ENCODE data around the gene DAB2IP.
A peak's percentile ranks its signal among the peaks of the same experiment; 100 is the strongest.

The DAB2IP gene

DNA sequence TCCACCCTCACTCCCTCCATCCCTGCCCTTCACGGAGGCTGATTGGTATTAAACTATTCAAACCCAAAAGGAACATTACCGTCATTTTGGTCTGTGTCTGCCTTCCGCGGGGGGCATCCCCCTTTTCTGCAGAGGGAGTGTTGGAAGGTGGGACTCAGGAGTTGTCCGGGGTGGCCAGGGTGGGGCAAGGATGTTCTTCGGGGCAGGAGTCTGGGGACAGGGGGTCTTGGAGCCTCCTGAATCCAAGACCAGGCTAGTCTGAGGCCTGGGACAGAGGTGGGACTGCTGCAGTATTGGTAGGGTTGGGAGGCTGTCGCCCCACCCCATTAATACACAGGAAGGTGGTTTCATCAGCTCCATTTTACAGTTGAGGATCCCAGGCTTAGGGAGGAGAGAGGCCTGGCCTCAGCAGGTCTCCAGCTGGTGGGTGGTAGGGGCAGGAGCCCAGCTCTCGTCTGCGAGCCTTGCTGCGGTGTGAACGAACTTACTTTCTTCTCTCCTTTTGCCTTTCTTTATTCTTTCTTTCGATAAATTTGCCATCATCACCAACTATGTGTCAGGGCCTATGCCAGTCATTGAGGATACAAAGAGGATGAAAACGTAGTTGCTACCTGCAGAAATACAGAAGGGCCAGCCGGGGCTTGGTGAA, 33.8 kb downstream of the DAB2IP start:
- DNase-seq (ENCODE audit: low spot score), result no peak

DNA sequence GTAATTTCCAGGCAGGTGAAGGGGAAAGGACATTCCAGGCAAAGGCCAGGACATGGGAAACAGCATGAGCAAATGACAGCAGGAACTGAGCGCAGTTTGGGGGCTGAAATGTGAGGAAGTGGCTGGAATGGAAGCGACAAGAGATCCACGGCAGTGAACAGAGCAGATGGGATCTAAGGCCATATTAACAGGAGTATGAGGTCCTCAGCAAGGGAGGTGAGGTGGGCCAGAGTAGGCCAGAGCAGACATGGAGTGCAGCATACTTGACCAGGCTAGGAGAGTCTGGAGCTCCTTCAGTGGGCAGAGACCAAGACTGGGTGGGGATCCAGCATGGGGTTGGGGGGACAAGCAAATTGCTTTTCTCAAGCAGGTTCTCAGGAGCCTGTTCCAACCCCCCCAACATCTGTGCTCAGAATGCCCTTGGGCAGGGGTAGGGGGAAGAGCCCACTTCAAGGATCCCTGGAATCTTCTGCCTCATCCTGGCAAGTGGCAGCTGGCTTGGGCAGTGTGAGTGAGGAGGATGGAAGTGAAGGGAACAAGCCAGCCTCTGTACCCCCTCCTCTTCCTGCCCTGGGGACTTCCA, 34.5 kb downstream of the DAB2IP start:
- DNase-seq (ENCODE audit: low spot score), result no peak

DNA sequence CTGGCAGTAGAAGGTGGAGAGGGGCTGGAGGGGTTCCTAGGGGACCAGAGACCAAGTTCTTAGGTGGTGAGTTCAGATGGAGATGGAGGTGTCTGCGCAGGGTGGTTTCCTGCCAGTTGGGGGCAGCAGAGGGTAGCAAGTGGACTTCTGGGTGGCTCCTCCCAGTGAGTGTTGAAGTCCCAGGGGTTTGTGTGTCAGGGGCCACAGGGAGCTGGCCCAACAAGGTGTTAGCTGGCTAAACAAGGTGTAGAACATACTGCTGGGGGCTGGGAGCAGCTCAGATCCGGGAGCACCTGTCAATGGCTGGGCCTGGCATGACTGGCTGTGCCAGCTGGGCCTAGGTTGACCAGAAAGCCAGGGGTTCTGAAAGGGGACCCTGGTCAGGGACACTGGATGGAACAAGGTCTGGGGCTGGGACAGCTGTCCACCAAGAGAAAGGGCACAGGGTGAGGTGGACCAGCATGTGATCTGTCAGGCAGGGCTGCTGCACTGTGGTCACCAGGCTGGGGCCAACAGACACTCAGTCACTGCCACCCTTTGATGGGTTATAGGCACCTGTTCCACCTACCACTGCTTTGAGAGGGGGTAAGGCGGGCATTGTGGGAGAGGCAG, 35.6 kb downstream of the DAB2IP start:
- DNase-seq (ENCODE audit: low spot score), result peak; percentile 90

DNA sequence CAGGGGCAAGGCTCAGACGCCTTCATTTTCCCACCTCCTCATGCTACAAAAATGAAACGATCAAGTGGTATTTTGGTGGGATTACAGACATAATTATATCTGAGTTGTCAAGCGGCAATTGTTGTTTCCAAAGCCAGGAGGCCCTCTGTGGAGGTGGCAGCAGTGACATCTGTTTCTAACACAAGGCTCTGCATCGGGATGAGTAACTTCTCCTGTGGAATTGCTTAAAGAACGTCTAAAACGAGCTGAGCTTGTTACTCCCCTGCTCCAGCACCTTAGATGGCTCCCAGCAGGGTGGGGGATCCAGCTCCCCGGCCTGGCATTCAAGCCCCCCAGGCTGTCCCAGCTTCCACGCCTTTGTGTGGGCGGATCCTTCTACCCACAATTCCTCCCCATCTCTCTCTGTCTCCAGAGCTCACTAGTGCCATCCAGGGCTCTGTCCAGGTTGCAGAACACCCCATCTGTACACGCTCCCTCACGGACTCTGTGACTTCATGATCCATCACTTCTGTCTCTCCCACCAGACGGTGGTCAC, 36.8 kb downstream of the DAB2IP start:
- DNase-seq (ENCODE audit: low spot score), result no peak

DNA sequence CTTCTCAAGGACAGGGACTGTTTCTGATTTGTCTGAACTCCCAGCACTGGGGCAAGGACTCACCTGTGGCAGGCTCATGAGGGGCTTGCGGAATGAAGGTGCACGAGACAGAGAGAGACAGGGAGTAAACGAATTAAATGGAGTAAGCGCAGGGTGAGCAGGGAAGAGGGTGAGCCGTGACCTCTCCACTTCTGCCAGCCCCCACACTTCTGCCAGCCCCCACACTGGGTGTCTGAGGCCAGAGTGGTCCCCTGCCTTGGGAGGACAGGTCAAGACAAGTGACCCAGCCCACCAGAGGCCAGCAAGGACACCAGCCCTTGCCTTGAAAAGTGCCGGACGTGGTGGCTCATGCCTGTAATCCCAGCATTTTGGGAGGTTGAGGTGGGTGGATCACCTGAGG, 37.2 kb downstream of the DAB2IP start:
- DNase-seq (ENCODE audit: low spot score), result no peak

DNA sequence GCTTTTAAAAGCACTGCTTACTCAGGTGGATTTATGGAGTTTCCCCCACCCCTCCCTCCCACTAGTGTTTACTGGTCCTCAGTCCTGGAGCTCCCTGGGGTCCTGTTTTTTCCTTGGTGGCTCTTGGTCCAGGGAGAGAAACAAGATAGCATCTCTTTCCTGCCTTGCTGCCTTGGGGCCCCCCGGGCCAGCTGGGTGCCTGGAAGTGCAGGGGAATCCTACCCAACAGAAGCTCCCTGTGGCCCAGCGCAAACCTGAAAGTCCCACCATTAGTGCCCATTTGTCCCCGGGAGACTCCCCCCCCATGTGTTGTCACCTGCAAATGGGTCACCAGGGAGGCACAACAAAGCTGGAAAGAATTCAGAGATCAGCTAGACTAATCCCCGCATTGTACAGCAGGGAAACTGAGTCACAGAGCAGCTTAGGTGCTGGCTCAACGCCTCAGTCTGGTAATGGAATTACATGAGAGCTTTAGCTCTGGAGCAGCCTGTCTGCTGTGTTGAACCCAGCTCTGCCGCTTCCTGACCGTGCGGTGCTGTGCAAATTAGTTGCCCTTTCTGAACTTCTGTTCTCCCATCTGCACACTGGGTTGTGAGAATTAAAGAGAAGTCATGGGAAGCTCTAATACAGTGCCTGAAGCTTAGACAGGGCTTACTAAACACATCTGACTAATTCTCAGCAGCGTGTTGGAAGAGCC, 38.2 kb downstream of the DAB2IP start:
- DNase-seq (ENCODE audit: low spot score), result no peak

DNA sequence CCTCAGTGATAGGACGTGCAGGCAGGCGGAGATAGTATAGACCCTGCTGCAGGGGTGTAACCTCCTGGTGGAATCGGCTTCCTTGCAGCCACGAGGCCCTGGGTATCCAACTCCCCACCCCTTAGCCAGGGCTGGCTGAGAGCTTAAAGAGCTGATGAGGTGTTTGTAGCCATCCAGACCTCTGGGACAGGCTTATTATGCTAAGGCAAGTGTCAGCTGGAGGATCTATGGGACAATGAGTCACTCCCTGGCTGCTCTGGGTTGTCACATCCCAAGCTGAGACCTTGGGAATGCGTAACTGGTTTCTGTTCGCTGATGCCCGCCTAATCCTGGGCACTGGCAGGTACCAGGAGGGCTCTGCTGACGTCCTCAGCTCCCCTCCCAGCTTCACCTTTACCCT, 38.9 kb downstream of the DAB2IP start:
- DNase-seq (ENCODE audit: low spot score), result no peak

DNA sequence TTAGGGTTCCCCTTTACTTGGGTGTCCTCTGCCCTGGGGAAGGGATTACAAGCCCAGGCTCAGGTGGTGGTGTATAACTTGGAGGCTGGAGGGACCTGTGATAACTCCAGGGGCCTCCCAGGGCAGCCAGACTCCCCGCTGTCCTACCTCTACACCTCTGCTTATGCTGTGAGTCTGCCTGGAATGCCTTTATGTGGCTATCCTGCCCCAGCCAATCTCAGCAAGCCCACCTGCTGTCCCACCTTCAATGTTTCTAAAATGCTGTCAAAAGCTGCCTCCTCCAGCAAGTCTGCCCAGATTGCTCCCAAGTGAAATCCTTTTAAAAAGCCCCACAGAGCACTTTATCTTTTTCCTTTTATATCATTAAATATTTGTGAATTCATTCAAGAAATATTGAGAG, 39.3 kb downstream of the DAB2IP start:
- DNase-seq (ENCODE audit: low spot score), result no peak

DNA sequence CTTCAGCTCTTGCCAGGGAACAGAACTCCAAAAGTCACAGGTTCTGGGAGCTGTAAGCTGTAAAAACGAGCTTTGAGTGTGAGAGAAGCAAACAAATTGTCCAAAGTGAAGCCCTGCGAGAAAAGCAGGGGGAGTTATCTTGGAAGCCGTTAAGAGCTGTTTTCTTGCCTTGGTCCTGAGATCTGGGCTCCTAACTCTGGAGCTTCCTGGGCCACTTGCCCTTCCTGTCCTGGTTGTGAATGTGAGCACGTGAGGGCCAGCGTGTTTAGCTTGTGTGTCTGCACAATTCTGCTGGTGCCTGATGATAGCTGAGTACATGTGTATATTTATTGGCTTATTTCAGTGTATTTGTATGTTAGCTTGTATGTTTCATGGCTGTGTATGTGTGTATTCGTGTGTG, 40.5 kb downstream of the DAB2IP start:
- no peak for DNase-seq (ENCODE audit: low spot score)

DNA sequence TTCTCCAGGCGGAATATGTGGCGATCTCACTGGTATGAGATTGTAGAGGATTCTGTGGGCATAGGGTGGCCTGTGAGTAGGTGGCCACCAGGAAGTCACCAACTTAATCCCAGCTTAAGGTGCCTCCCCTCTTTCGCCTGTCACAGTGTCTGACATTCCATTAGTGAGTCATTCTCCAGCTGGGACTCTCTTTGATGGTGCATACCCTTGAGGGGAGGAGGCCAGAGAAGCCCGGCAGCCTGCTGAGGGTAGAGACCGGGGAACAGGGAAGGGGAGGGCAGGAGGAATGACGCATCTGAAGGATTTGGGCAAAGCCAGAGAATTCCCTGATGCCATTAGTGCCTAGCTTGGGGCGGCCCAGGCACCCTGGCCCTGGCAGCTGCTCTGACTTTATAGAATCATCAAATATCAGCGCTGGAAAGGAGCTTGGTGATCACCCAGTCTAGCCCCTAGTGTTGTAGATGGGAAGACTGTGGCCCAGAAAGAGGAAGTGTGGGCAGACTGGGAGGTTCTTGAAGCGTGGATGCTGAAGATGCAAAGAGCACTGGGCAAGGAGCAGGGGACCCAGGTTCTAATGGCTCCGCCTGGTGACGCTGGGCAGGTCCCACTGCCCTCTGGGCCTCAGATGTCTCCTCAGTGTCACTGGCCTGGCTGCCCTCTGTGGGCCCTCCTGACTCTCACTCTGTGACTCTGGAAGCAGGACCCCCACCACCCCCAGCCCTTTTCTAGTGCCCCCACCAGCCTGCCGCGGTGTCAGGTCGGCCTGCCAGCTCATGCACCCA, 41.4 kb downstream of the DAB2IP start:
- DNase-seq (ENCODE audit: low spot score), result peak; percentile 84

DNA sequence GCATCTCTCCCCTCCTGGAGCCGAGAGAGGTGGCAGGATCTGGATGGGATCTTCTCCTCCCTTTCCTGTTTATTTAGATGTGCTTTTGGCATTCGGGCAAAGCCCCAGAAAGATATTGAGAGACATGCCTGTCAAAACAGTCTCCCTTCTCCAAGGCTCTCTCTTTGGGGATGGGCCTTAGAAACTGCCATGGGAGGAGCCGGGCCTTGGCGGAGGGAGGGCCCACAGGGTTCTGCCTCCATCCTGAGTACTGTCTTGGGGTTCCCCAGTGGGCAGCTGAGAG, 41.9 kb downstream of the DAB2IP start:
- no peak for DNase-seq (ENCODE audit: low spot score)

DNA sequence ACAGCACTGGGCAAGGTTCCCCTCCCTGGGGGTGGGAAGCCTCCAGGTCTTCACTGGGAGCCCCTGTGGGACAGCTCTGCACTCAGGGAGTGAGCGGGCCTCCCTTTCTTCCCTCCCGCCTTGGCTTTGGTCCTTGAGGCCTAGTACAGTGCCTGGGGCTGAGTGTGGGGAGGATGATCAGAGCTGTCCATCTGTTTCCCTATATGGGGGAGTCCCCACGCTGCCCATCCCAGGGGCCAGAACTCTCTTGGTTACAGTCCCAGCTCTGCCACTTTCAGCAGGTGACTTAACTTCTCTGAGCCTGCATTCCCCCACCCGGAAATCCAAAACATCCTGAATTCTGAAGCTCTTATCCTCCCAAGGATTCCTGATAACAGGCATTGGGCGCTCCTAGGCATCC, 42.6 kb downstream of the DAB2IP start:
- no peak for DNase-seq (ENCODE audit: low spot score)

DNA sequence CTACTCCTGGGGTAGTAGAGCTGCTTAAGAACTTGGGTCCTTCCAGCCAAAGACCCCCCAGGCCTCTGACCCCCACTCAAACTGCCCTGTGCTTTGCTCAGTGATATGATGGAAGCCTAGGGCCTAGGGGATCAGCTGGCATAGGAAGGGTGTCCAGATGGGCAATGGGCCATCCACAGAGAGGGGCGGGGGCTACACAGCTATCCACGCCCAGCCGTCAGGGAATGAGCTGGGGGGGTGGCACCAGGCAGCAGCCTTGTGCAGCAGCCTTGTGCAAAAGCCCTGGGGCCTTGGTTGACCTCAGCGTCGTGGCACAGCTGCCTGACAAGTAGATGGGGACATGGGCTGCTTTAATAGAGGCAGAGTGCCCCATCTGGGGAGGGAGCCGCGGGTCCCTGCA, 43.2 kb downstream of the DAB2IP start:
- no peak for DNase-seq (ENCODE audit: low spot score)

DNA sequence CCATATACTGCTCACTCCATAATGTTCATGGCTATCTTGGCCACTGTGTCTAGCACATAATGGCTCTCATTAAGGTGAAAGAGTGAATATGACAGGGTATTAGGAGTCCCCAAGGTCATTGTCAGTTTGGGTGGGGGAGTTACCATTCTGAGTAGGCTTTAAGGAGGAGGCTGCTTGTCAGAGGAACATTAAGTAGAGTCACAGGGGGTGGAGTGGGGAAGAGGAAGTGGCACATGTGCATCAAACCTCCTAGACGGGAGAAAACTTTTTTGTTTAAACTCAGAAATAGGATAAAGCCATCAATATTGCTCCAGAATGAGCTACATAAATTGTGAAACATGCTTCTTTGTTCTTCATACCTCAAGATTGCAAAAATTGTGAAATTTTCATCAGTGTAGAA, 45.5 kb downstream of the DAB2IP start:
- no peak for DNase-seq (ENCODE audit: low spot score)

DNA sequence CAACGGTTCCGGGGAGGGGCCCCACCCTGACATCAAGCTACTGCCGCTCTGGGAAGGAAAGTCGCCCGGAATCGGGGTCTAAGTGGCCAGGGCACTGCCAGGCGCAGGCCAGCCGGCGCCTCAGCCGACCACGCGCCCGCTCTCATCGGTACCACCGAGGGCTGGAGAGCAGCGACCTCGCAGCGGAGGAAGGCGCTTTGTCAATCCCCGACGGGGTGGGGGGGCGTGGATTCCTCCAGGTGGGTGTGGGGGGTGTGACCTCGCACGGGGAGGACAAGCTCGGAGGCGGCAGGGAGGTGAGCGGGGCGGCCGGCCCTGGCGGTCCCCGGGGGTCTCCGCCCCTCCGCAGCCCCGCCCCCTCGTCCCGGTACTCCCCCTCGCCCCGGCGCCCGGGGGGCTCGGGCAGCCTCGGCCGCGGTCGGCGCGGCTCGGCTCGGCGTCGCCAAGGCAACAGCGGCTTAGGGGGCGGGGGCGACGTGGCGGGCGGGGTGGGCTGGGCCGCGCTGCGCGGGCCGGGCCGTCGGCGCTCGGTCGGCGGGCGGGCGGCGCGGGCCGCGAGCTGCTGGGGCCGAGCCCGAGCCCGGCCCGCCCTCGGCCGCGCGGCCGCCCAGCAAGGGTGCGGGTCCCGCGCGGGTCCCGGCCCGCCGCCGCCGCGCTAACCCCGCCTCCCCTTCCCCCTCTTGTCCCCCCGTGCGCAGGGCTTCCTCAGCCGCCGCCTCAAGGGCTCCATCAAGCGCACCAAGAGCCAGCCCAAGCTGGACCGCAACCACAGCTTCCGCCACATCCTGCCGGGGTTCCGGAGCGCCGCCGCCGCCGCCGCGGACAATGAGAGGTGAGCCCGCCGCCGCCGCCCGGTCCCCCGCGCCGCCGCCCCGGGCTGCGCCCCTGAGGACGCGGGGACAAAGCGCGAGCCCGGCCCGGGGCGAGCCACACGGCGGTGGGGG, 47.5 kb downstream of the DAB2IP start:
- DNase-seq (ENCODE audit: low spot score), result peak; percentile 74

DNA sequence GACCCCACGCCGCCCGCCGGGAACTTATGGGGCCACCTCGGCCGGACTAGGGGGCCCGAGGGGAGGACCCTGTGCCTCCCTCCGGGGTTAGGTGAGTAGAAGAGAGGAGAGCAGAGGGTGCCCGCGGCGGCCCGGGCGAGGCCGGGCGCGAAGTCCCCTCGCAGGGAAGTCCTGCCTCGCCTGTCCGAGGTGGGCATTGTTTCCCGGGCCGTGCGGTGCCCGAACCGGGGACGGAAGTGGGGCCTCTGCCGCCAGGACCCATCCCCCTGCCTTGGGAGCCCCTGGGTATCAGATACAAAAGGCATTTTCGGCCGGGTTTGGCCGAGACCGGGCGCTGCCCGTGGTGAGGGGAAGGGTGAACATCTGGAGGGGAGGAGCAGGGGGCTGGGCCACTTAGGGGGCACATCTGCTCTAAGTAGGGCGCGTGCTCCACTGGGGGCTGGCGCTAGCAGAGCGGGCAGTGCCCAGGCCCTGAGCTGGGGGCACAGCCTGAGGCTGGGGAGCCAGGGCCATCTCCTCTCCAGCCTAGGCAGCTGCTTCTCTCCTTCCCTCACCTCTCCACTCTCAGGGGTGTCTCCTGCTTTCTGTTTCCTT, 48.2 kb downstream of the DAB2IP start:
- DNase-seq (ENCODE audit: low spot score), result peak; percentile 32

DNA sequence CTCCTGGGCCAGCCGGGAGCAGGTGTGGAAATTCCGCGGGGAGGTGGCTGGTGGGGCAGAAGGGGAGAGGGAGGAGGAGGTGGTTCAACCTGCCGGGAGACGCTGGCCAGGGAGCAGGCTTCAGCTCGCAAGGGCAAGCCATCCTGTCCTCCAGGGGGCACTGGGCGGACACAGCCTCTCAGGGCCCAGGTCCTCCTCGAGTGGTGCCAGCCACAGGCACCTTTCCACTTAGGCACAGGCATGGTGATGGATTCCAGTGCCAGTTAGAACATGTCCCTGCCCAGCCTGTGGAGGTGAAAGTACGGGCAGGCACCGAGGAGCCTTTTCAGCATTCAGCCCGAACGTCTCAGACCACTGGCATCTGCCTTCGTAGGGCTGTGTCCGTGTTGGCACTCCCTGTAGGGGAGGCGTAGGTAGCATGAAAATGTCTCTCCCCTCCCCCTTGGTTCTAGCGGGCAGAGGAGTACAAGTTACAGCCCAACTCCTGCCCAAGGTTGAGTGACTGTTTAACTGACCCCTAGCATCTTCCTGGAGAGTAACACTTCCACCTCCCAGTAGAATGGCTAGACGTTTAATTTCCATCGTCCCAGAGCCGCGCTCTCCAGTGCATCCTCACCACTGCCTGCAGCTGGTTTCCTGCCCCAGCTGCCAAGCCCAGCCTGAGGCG, 48.9 kb downstream of the DAB2IP start:
- peak; percentile 67 for DNase-seq (ENCODE audit: low spot score)

DNA sequence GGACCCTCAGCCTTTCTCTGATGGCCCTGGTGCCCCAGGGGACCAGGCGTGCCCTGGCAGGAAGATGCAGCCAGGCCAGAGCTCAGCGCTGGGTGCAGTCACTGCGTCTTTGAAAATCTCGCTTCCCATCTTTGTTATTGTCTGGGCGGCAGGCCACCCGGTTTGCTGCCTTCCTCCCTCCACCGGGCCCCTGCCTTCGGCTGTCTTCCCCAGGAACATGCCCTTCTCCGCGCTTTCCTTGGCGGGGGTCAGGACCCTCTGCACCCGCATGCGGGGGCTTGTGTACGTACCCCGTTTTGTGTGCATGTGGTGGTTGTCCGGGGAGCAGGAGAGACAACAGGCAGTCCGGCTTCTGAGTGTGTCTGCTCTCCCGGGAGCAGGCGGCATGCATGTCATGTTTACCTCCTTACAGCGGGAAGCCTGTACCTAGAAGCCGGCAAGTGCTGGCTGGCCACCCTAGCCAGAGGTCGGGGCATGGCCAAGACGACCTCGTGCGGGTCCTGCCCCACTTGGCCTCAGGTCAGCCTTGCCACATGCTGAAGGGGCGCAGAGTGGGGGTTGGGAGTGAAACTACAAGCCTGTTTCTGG, 49.5 kb downstream of the DAB2IP start:
- peak; percentile 48 for DNase-seq (ENCODE audit: low spot score)

DNA sequence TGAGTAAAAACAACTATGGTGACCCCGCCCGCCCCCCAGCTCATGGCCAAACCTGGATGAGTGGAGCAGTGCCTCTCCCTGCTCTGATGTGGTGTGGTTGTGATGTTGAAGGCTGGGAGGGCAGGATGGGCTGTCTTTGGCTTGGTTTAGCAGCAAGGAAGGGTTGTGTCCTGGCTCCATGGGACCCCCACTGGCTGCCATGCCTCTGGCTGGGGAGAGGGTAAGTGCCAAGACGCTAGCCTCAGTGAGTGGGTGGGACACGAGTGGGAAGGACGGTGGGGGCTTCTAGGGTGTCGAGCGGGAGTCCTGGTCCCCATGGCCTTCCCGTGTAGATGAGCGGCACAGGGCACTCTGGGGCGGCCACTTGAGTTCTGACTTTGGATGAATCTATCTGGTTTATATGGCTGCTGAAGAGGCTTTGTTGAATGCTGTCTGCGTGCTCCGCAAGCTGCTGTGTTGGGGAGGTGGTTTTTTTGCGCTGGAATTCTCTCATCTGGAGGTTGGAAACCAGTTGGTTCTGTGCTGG, 50.4 kb downstream of the DAB2IP start:
- DNase-seq (ENCODE audit: low spot score), result no peak

Measured in hepatic stellate cell (primary cell).